HepG2 (cell line): ENCODE measurements around the gene SPP1. TPM values are rescaled to one million over a fixed set of nuclear protein-coding genes. Genes with fewer than 3 reads are reported as not detected.

Experiments
- CENPT ChIP-seq: sonication (generic); formaldehyde crosslinking; IDR thresholded peaks from 2 replicates; pipeline ENCODE4 v1.8.0; 2022; ENCODE audit warnings: low read depth, mild to moderate bottlenecking, moderate library complexity, missing genetic modification reagents
- MXD3 ChIP-seq: IDR thresholded peaks from 2 replicates; pipeline ENCODE4 v1.6.1; 2016; ENCODE audit warnings: mild to moderate bottlenecking, missing biosample characterization, missing genetic modification reagents
- PHF8 ChIP-seq: sonication (generic); formaldehyde crosslinking; IDR thresholded peaks from 2 replicates; pipeline ENCODE4 v1.5.0; 2020; ENCODE audit warnings: missing genetic modification reagents
- SALL2 ChIP-seq: sonication (generic); formaldehyde crosslinking; IDR thresholded peaks from 2 replicates; pipeline ENCODE4 v1.8.1; 2023; ENCODE audit warnings: mild to moderate bottlenecking, missing genetic modification reagents, inconsistent platforms
- YY1 ChIP-seq: IDR thresholded peaks from 2 replicates; pipeline ENCODE4 v1.6.1; 2011; ENCODE audit warnings: low read length, low read depth, moderate library complexity, mild to moderate bottlenecking; ENCODE audit not compliant: insufficient read depth, insufficient replicate concordance
- polyA plus RNA-seq, 8 experiments: library from polyadenylated mRNA; depleted of rRNA in 3 of 8; stranded (reverse) in 7 of 8; unstranded in 1 of 8; fragments of >200 nt; fragmentation: Illumina TruSeq in 4 of 8; extraction: Trizol in 4 of 8; gene quantifications; 2 replicates each; pipeline versions ENCODE4 v1.2.1 to v1.2.3, GENCODE V29; 2011 to 2016; ENCODE audit warnings: low read depth in 4 of 8, missing spikeins in 1 of 8, mixed read lengths in 1 of 8; ENCODE audit not compliant: insufficient read depth in 1 of 8
- total RNA-seq, 5 experiments: library from RNA; depleted of rRNA; stranded (reverse); fragments of >200 nt; fragmentation: Illumina TruSeq; extraction: Trizol; gene quantifications; 2 replicates each; pipeline ENCODE4 v1.2.3, GENCODE V29; 2016; ENCODE audit warnings: low read depth in 1 of 5
- TF ChIP-seq, protein P1 (sequence below): sonication (generic); formaldehyde crosslinking; IDR thresholded peaks from 2 replicates; pipeline ENCODE4 v1.4.0; 2020; ENCODE audit warnings: mild to moderate bottlenecking, missing genetic modification reagents
- TF ChIP-seq, protein P2 (sequence below): sonication (generic); formaldehyde crosslinking; IDR thresholded peaks from 2 replicates; pipeline ENCODE4 v1.8.1; 2023; ENCODE audit warnings: mild to moderate bottlenecking, moderate library complexity, missing genetic modification reagents
- TF ChIP-seq, protein P3 (sequence below): sonication (generic); formaldehyde crosslinking; IDR thresholded peaks from 2 replicates; pipeline ENCODE4 v1.5.1; 2020; ENCODE audit warnings: mild to moderate bottlenecking, missing genetic modification reagents, moderate library complexity
- TF ChIP-seq, protein P4 (sequence below), 2 experiments: sonication (generic) in 1 of 2; formaldehyde crosslinking in 1 of 2; IDR thresholded peaks; 2 replicates each; pipeline versions ENCODE4 v1.4.0 to v1.6.1; 2018 to 2020; ENCODE audit warnings: missing genetic modification reagents in 2 of 2, borderline replicate concordance in 1 of 2, low read depth in 1 of 2, mild to moderate bottlenecking in 1 of 2, missing biosample characterization in 1 of 2

Gene SPP1
- total and polyA plus RNA-seq, 2 of the 13 experiments (the other 11 are each of a cell fraction or from before 2014, with no cell fraction given): 682 to 788 TPM

DNA sequence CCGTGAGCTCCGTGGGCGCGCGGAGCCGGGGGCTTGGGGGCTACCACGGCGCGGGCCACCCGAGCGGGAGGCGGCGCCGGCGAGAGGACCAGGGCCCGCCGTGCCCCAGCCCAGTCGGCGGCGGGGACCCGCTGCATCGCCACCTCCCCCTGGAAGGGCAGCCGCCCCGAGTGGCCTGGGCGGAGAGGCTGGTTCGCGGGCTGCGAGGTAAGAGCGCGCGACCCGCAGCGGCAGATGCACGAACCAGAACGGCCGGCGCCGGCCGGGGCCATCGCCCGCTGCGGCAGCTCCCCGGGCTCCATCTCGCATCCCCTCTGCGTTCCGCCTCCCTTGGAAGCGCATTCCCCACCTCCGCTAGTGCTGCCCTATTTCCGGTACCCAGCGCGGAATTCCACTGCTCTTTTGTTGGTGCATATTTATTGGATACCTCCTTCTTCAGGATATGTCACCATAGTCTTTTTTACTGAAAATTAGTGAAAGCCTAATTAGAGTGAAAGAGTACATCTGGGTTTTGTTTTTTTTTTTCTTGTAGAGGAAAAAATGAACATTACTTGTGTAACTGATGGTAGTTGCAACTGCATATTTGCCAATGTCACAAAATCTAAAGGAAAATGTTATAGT, 32.7 kb downstream of the SPP1 start (continued):
- TF ChIP-seq MXD3 (CRISPR knock-in tag): peak; percentile 30; the same call in 1 of the 2 replicates
- TF ChIP-seq, protein P1, sequence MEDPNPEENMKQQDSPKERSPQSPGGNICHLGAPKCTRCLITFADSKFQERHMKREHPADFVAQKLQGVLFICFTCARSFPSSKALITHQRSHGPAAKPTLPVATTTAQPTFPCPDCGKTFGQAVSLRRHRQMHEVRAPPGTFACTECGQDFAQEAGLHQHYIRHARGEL (CRISPR knock-in tag): no peak
- 0 out of 2 replicates have a peak, but pooled peaks have one; percentile 39 for TF ChIP-seq SALL2 (CRISPR knock-in tag)
- peak; percentile 46; the same call in 1 of the 2 replicates for TF ChIP-seq CENPT (CRISPR knock-in tag)
- TF ChIP-seq, protein P2, sequence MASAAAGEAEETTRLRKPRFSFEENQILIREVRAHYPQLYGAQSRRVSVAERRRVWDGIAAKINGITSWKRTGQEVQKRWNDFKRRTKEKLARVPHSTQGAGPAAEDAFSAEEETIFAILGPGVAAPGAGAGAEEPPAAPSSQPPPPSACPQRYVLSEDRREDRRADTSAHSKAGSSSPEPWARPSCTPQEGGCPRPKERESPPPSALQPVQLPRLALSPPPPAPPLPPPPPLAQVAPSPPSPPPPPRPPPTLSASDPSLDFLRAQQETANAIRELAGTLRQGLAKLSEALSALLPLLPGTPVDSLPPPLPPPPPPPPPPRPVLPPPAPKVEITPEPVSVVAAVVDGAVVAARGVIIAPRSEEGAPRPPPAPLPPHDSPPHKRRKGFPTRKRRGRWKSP (CRISPR knock-in tag): 0 out of 2 replicates have a peak, but pooled peaks have one; percentile 43
- TF ChIP-seq PHF8 (CRISPR knock-in tag): peak; percentile 52
- TF ChIP-seq, protein P3, sequence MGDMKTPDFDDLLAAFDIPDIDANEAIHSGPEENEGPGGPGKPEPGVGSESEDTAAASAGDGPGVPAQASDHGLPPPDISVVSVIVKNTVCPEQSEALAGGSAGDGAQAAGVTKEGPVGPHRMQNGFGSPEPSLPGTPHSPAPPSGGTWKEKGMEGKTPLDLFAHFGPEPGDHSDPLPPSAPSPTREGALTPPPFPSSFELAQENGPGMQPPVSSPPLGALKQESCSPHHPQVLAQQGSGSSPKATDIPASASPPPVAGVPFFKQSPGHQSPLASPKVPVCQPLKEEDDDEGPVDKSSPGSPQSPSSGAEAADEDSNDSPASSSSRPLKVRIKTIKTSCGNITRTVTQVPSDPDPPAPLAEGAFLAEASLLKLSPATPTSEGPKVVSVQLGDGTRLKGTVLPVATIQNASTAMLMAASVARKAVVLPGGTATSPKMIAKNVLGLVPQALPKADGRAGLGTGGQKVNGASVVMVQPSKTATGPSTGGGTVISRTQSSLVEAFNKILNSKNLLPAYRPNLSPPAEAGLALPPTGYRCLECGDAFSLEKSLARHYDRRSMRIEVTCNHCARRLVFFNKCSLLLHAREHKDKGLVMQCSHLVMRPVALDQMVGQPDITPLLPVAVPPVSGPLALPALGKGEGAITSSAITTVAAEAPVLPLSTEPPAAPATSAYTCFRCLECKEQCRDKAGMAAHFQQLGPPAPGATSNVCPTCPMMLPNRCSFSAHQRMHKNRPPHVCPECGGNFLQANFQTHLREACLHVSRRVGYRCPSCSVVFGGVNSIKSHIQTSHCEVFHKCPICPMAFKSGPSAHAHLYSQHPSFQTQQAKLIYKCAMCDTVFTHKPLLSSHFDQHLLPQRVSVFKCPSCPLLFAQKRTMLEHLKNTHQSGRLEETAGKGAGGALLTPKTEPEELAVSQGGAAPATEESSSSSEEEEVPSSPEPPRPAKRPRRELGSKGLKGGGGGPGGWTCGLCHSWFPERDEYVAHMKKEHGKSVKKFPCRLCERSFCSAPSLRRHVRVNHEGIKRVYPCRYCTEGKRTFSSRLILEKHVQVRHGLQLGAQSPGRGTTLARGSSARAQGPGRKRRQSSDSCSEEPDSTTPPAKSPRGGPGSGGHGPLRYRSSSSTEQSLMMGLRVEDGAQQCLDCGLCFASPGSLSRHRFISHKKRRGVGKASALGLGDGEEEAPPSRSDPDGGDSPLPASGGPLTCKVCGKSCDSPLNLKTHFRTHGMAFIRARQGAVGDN (CRISPR knock-in tag): peak; percentile 41
- TF ChIP-seq, protein P4, sequence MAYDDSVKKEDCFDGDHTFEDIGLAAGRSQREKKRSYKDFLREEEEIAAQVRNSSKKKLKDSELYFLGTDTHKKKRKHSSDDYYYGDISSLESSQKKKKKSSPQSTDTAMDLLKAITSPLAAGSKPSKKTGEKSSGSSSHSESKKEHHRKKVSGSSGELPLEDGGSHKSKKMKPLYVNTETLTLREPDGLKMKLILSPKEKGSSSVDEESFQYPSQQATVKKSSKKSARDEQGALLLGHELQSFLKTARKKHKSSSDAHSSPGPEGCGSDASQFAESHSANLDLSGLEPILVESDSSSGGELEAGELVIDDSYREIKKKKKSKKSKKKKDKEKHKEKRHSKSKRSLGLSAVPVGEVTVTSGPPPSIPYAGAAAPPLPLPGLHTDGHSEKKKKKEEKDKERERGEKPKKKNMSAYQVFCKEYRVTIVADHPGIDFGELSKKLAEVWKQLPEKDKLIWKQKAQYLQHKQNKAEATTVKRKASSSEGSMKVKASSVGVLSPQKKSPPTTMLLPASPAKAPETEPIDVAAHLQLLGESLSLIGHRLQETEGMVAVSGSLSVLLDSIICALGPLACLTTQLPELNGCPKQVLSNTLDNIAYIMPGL (CRISPR knock-in tag; IDR thresholded peaks at IDR 0.05; ENCODE audit: borderline replicate concordance in 1 of 2, low read depth in 1 of 2): peak; percentile 24 to 38; a peak in 1 of 4 replicates
- TF ChIP-seq YY1: peak; percentile 13
